GM21737 (cell line): ENCODE results near the gene EBI3.
A peak's percentile ranks its signal among the peaks of the same experiment; 100 is the strongest.
"Not testable (repeated sequence)": the region's sequence is repeated elsewhere in the genome, so short reads cannot be mapped to it uniquely, and the experiment has no call there.

Experiments used
- ATAC-seq: cut with Tn5 transposase; IDR thresholded peaks from one replicate; pipeline ENCODE4 v1.9.1; 2021; ENCODE audit warnings: mild to moderate bottlenecking, moderate library complexity; ENCODE audit not compliant: unreplicated experiment

EBI3 gene

GRCh38 chr19:4229179-4229931 lies at the start of gene EBI3:
EBI3 (plus strand) TSS chr19:4229523; CDS start chr19:4229551, 28 bp downstream.
- ATAC-seq, result peak; percentile 68

- no peak for ATAC-seq
Measured at GRCh38 chr19:4181053-4181508, 48.2 kb upstream of the EBI3 start.

- ATAC-seq, result peak; percentile 59
Measured at GRCh38 chr19:4182084-4182810, 47.1 kb upstream of the EBI3 start, which contains the start of the genes ANKRD24 and SIRT6. ANKRD24 (plus strand) TSS chr19:4182689; CDS start chr19:4186426, 3,737 bp downstream. SIRT6 (minus strand) TSS chr19:4182563; CDS start chr19:4182539, 24 bp downstream.

GRCh38 chr19:4183967-4184717 lies 45.2 kb upstream of the EBI3 start:
- ATAC-seq, result no peak

GRCh38 chr19:4184718-4185352 lies 44.5 kb upstream of the EBI3 start:
- no peak for ATAC-seq

DNA sequence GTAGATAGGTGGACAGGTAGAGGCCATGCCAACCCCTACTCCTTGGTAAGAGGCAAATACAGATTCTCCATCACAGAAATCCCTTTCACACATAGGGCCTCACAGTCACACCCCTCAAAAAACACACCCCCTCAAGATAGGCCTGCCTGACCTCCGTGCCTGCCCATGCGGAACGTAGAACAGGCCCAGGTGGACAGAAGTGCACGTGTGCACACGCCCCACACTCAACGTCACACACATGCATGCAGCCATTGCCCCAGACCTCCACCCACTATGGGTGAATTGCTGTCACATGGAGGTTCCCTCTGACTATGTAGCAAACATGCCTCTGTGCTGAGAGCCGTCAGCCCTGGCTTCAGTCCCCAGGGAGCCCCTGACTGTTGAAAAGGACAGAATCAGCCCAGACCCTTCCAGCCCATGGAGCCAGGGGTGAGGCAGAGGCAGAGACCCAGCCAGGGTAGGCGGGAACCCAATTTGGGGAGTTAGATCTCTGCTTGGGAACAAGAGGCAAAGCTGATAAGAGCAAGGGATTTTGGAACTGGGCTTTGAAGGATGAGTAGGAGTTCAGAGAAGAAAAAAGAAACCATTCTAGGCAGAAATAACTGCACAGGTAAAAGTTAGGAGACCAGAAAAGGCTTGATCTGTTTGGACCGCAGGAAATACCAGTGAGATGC lies 43.8 kb upstream of the EBI3 start:
- no peak for ATAC-seq

- ATAC-seq, result no peak
Measured at GRCh38 chr19:4186087-4186993, 43.0 kb upstream of the EBI3 start.

GRCh38 chr19:4187313-4188122 lies 41.8 kb upstream of the EBI3 start:
- no peak for ATAC-seq

- ATAC-seq, result no peak
Measured at GRCh38 chr19:4189641-4190040, 39.7 kb upstream of the EBI3 start.

DNA sequence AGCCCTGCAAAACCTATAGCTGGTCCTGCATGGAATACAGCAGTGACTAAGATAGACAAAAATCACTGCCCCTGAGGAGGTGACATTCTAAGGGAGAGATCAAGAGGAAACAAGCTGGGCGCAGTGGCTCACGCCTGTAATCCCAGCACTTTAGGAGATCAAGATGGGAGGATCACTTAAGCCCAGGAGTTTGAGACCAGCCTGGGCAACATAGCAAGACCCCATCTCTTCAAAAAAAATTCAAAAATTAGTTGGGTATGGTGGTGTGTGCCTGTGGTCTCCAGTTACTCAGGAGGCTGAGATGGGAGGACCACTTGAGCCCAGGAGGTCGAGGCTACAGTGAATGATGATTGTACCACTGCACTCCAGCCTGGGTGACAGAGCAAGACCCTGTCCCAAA lies 36.8 kb upstream of the EBI3 start:
- not testable (repeated sequence) for ATAC-seq

- ATAC-seq, result no peak
Measured at GRCh38 chr19:4194353-4194752, 35.0 kb upstream of the EBI3 start.

DNA sequence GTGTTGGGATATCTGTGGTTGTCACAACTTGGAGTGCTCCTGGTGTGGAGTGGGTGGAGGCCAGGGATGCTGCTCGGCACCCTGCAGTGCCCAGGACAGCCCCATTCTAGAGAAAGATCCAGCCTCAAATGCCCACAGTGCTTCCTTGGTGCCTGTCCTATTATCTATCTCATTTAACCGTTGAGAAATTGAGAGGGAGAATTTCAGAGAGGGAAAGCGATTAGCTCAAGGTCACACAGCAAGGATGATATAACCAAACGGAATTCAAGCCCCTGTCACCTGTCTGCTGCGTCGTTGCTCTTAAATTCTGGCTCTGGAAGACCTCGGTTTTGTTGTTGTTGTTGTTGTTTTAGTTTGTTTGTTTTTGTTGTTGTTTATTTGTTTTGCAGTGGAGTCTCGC lies 33.3 kb upstream of the EBI3 start:
- no peak for ATAC-seq

- no peak for ATAC-seq
Measured at GRCh38 chr19:4196587-4197148, 32.7 kb upstream of the EBI3 start.

DNA sequence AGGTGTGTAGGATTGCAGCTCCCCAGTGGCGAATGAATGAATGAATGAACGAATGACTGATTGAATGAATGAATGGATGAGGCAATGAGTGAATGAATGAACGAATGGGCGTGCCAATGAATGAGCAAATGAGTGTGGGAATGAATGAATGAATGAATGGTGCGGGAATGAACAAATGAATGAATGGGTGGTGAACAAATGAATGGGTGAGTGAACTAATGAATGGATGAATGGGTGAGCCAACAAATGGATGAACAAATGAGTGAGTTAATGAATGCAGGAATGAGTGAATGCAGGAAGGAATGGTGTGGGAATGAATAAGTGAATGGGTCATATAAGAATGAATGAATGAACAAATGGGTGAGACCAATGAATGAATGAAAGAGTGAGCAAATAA lies 32.1 kb upstream of the EBI3 start:
- no peak for ATAC-seq

DNA sequence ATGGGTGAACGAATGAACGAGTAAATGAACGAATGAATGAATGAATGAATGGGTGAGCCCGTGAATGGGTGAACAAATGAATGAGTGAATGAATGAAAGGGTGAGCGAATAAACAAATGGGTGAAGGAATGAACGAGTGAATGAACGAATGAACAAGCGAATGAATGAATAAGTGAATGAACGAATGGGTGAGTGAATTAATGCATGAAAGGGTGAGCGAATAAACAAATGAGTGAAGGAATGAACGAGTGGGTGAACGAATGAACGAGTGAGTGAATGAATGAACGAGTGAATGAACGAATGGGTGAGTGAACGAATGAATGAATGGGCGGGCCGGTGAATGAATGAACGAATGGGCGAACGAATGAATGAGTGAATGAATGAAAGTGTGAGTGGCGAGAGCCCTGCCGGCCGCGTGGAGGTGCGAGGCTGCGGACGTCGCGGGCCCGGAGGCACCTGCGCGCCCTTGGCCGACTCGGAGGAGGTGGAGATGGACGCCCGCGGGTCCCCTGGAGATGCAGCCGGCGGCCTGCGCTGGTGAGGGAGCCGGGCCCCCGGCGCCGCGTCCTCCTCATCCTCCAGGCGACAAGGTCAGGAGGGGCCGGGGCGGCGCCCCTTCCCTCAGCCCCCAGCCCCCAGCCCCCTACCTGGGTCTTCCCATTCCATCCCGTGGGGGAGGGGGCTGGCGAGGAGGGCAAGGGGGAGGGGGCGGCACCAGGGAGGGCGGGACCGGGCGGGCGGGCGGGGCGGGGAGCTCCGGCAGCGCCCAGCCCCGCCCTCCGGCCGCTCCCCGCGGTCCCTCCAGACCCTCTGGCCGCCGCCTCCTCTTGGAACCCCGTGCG lies 31.5 kb upstream of the EBI3 start:
- no peak for ATAC-seq

DNA sequence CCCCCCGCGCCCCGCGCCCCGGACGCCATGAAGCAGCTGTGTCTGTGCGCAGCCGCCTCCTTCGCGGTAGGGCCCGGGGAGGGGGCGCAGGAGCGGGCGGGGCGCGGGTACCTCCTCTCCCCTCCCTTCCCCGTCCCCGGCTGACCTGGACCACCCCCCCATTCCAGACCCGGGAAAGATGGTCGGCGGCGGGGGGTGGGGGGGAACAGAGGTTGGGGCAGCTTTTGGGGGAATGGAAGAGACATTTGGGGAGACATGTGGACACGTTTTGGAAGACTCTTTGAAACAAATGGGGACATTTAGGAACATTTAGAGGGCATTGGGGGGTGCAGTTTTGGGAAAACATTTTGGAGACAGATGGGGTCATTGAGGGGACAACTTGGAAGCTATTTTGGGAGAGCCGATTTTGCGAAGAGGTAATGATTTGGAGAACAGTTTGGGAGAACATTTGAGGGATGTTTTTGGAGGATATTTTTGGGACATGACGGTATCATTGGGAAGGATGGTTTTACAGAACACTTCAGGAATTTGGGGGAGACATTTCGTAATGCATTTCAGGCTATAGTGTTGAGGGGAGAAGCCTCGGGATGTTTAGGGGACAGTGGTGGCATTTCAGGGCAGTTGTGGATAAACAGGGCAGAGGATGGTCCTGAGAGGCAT lies 30.7 kb upstream of the EBI3 start:
- no peak for ATAC-seq
